Stimulated activated CD4-positive, alpha-beta T cell treated with anti-CD3 and anti-CD28 coated beads, Interleukin-4, amount 100 ng/mL, for 48 hours (primary cell): ENCODE measurements around the gene TMEM255B.

Source experiments
- DNase-seq, 2 donors: peaks; one replicate each; pipeline ENCODE4 v3.0.0-alpha.2; 2020; ENCODE audit warnings: low read depth in 2 of 2

TMEM255B gene

DNA sequence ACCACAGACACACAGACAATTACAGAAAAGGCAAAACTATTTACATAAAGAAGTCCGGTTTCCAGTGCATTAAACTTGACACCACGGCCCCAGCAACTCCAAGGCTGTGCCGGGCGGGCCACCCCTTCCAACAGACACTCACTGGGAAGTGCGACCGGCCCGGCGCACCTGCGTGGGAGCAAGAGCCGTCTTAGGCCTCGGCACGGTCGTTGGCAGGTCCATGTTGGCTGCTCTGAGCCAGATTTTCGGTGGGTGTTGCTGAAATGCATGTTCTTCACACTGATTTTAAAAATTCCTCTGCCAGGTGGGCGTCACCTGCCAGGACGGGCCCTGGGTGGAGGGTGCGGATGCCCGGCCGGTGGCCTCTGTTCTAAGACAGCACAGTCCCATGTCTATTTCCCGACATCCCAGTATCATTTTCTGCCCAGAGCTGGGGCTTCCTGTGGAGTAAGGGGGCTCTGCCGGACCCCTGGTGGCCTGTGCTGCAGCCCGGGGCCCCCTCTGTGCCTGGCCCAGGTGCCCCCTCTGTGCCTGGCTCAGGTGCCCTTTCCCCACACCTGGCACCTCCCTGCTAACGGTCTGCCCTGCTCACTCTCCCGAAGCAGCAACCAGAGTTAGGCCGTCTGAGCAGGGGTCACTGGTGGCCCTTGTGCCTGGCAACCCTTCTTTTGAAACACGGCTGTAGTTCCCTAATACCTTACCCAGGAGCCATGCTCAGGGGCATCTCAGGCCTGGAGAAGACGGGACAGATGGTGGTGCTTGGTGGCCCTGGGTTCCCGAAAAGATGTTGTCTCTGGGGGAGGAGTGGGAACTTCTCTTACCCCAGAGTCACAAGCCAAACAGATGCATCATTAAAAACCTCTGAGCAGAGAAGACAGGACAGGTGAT lies 9.2 kb downstream of the TMEM255B start:
- no peak for DNase-seq

- no peak for DNase-seq
These were observed 10.1 kb downstream of the TMEM255B start for GRCh38 chr13:113769106-113769505.

DNA sequence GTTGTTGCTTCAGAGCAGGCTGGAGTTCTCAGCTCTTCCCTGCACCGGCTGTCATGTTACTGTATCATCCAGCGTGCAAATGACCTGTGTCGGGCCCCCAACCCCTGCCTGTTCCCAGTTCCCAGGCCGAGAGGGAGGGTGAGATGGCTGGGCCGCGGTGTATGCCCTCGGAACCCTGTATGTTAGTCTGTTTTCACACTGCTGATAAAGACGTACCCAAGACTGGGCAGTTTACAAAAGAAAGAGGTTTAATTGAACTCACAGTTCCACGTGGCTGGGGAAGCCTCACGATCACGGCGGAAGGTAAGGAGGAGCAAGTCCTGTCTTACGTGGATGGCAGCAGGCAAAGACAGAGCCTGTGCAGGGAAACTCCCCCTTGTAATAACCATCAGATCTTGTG lies 10.9 kb downstream of the TMEM255B start:
- no peak for DNase-seq

GRCh38 chr13:113770441-113770840 lies 11.4 kb downstream of the TMEM255B start:
- no peak for DNase-seq

GRCh38 chr13:113770937-113771336 lies 11.9 kb downstream of the TMEM255B start:
- DNase-seq, result no peak

GRCh38 chr13:113771709-113772331 lies 12.8 kb downstream of the TMEM255B start:
- no peak for DNase-seq

GRCh38 chr13:113774177-113775107 lies 15.4 kb downstream of the TMEM255B start:
- no peak for DNase-seq

DNA sequence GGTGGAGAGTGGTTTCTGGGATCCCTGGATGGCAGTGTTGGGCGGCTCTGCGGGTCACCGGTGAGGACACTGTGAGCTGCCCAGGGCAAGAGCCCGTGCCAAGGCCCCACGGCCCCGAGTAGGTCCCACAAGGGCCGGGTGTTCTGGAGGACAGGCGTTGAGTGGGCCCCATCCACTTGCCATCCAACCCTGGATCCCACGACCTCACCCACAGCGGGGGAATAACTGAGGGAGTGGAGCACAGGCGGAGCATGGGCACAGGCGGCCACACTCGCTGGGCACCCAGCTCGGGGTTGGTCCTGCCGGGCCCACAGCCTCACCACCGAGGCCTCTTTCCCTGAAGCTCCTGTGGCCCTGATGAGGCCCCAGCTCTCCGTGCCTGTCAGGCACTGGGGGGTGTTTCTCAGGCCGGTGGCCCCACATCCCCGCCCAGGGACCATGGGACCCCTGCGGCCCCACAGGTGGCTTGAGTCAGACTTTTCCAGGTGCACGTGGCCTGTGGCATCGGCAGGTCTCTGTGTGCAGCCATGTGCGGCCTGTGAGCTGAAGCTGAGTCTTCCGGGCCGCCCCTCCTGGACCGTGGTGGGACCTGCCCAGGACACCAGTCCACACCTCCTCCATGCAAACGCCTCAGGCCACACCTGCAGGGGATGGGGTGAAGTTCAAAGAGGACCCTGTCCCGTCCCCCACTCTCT lies 16.6 kb downstream of the TMEM255B start:
- DNase-seq, result no peak

GRCh38 chr13:113776231-113777125 lies 17.5 kb downstream of the TMEM255B start:
- no peak for DNase-seq

GRCh38 chr13:113777311-113778260 lies 18.6 kb downstream of the TMEM255B start:
- peak in 1 of 2 donors; percentile 12 for DNase-seq

GRCh38 chr13:113781571-113781970 lies 22.5 kb downstream of the TMEM255B start:
- no peak for DNase-seq

GRCh38 chr13:113782472-113782871 lies 23.4 kb downstream of the TMEM255B start:
- no peak for DNase-seq

- no peak for DNase-seq
These were observed 24.3 kb downstream of the TMEM255B start for GRCh38 chr13:113783200-113783881.

GRCh38 chr13:113783966-113784644 lies 25.1 kb downstream of the TMEM255B start:
- no peak for DNase-seq

- no peak for DNase-seq
These were observed 25.6 kb downstream of the TMEM255B start for GRCh38 chr13:113784645-113785024.

DNA sequence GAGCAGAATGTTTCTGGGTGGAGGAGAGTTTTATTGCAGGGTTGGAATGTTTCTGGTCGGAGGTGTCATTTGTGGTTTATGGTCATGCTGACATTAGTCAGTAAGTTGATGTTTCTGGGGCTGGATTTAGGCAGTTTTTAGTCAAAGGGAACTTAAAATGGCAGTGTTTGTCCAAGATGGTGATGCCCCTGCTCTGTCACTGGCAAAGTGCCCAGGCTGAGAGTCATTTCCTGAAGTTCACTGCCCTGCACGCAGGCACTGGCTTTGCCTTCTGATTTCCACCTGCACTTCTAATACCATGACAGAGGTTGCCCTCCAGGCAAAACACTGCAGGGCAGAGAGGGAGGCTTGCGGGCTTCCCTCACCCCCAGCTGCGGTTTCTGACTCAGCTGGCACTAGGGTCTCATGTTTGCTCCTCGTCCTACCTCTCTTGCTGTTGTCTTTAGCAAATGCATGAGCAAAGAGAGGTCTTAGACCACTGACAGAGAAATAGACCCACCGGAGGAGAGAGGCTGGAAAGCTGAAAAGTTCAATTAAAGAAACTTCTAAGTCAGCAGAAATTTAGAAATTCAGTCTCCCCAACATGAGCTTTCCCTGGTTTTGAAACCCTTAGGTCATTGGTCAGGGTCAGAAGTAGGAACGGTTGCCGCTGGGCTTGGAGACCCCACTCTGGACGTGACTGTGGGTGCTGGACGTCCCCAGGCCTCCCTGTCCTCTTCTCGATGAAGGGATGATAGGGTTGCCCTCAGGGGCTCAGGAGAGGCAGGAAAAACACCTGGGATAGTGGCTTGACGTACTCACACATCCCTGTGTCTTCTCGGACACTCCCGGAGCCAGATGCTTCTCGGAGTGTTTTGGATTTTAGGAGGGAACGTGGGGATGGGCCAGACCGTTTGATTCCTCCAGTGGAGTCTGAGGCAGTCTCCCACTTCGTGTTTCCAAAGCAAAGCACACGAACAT lies 26.3 kb downstream of the TMEM255B start:
- peak in 1 of 2 donors; percentile 16 for DNase-seq

- DNase-seq, result no peak
These were observed 27.3 kb downstream of the TMEM255B start for GRCh38 chr13:113786262-113786841.
